LNCaP clone FGC (cell line): ENCODE results near the gene WDFY2.

Experiments
- DNase-seq: peaks from one replicate; pipeline ENCODE4 v3.0.0-alpha.2; 2011; ENCODE audit warnings: low read depth
- H3K4me3 ChIP-seq: 2 replicates; pipeline ENCODE4 v1.5.1; 2011; ENCODE audit warnings: mild to moderate bottlenecking, low read depth, low read length, control low read depth
- CTCF ChIP-seq: IDR thresholded peaks from 2 replicates; pipeline ENCODE4 v1.5.1; 2012; ENCODE audit warnings: mild to moderate bottlenecking; ENCODE audit not compliant: control insufficient read depth, insufficient read depth; ENCODE audit errors: extremely low read depth

WDFY2 gene

GRCh38 chr13:51760592-51760991 lies 176.3 kb downstream of the WDFY2 start:
- no peak for DNase-seq
- no peak overlapping the region for H3K4me3 ChIP-seq
- no peak for TF ChIP-seq CTCF

- no peak for DNase-seq
- no peak for TF ChIP-seq CTCF
- no peak overlapping the region for H3K4me3 ChIP-seq
These were observed 177.5 kb downstream of the WDFY2 start for GRCh38 chr13:51761643-51762350.

- DNase-seq: no peak
- H3K4me3 ChIP-seq: no peak overlapping the region
- TF ChIP-seq CTCF: no peak
These were observed 179.2 kb downstream of the WDFY2 start for GRCh38 chr13:51763486-51763885.

- no peak for DNase-seq
- TF ChIP-seq CTCF: no peak
- no peak overlapping the region for H3K4me3 ChIP-seq
These were observed 180.2 kb downstream of the WDFY2 start for GRCh38 chr13:51764184-51765141.

GRCh38 chr13:51765142-51765515 lies 180.9 kb downstream of the WDFY2 start:
- no peak for DNase-seq
- TF ChIP-seq CTCF: no peak
- no peak overlapping the region for H3K4me3 ChIP-seq

- no peak for DNase-seq
- 0 out of 2 replicates have a peak, but pooled peaks have one; percentile 6 for TF ChIP-seq CTCF
These were observed 182.8 kb downstream of the WDFY2 start for GRCh38 chr13:51767100-51767499.

More at GRCh38 chr13:51767100-51767499, 182.8 kb downstream of the WDFY2 start:
- H3K4me3 ChIP-seq: no peak overlapping the region
